NCI-H82 (cell line): Measurements from ENCODE around the gene HTT.

Experiments used
- DNase-seq: peaks from one replicate; lab custom pipeline; 2025; lab: John Stamatoyannopoulos, UW

HTT gene

DNA sequence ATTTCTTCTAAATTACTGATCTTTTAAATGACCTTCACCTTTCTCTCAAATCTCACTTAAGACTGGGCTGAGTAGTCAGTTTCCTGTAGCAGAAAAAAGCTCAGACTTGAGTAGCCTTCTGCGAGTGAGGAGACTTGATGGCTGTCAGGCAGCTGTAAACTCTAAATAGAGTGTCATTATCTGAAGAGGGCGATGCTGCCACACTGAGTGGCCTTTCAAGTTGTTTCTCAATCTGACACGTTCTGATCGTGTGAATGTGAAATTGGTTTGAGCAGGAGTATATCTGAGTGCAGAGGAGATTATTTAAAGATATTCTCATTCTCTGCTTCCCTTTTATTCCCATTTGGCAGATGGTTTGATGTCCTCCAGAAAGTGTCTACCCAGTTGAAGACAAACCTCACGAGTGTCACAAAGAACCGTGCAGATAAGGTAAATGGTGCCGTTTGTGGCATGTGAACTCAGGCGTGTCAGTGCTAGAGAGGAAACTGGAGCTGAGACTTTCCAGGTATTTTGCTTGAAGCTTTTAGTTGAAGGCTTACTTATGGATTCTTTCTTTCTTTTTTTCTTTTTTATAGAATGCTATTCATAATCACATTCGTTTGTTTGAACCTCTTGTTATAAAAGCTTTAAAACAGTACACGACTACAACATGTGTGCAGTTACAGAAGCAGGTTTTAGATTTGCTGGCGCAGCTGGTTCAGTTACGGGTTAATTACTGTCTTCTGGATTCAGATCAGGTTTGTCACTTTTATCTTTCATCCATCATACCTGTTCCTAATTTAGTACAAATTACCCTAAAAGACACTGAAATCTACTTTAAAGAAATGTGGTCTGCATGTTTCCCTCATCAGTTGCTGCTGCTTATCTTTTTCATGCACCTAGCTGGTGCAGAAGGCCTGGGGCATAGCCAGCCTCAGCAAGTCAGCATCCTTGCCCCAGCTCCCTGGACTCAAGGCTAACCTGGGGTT is 100.2 kb downstream of the HTT start:
- no peak for DNase-seq

DNA sequence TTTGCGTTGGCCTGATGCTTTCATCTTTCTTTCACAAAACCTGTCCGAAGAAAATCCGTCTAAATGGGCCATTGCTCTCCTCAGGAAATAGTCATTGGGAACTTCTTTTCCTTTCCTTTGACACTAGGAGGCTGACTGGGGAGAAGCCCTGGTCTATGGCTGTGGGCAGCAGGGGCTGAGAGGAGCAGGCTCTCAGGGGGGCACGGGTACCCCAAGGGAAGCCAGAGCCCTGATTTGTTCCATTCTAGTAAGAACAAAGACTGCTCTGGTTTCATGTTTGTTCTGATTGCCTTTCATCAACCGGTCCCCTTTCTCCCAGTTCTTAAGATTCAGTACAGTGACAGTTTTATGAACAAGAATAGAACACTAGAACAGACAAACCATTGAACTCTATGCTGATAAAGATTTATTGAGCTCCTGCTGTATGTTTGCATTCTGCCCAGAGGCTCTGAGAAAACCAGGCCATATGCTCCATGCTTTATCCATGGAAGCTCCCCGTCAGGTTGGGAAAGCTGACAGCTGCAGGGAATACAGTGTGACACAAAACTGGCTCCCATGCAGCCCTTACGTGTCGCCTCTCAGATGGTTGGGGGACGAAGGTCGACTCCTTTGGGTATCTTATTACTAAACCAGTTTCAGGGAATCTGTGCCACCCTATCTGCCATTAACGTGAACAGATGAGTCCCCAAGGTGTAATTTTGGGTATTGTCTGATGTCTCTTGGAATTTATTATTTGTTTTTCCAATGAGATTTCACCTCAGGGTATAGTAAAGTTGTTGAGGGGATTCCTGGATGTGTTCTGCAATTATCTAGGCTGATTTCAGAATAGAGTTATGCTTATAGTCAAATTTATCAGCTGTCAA is 102.1 kb downstream of the HTT start:
- DNase-seq = peak; percentile 87

DNA sequence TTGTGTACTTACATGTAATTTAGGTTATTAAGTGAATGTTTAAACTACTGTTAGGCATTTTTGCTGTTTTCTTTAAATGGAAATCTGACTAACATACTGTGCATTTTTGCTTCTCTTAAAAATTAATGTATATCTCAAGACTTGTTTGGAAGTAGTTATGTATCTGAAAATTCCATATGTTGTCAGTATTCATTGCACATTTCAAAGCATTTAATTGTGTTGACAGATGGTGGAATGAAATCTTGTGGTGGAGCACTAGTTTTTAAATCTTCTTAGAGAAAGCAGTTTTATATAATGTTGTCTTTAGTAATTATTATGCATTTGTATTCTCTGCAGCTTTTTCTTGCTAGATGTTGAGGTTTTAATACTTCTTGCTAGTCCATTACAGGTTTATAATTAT is 102.9 kb downstream of the HTT start:
- DNase-seq = no peak

DNA sequence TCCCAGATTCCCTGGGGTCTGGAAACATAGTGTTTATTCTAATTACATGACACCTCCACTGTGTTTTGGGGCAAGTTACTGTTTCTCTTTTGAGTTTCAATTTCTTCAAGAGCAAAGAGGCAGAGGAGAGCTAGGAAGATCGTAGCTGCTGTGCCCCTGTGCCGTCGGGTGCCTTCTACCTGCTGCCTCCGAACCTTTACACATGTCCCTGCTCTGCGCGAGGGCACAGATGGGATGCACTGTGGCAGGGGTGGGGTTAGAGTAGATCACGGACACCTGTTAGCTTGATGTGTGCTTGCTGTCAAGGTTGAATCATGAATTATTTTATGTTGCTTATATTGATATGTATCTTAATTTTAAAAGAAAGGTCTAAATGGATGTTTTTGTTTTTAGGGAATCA is 103.4 kb downstream of the HTT start:
- DNase-seq = peak; percentile 34

DNA sequence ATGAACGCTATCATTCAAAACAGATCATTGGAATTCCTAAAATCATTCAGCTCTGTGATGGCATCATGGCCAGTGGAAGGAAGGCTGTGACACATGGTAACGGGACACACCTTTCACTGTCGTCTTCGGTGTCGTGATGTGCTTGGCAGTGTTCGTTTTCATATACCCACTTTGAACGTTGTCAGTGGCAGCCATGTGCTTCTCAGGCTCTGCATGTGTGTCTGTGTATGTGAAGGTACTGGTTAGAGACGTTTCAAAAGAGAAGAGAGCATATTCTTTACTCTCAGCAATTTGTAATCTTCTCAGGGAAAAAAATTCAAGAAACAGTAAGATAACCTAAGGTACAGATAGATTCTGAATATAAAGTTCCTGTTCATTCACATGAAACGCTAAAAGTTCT is 103.9 kb downstream of the HTT start:
- DNase-seq = no peak

DNA sequence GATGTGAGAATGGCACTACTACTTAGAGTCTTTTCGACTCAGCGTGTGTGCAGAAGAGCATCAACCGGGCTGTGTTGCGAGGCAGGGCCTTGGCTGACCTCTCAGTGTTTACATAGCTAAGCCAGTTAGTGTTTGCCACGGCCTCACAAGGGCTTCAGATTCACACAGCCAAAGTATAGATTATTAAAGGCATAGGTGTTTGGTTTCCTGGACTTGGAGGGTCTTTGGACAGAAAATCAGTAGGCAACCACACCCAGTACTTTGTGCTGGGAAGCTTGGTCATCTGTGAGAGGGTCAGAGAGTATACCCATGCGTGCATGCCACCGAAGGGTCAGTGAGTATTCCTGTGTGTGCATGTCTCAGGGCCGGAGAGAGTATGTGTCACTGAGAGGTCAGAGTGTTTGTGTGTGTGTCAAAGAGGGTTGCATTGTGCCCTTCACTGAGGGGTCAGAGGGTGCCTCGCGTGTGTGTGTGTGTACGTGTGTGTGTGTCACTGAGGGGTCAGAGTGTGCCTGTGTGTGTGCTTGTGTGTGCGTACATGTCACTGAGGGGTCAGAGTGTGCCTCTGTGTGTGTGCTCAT is 104.7 kb downstream of the HTT start:
- peak; percentile 63 for DNase-seq

DNA sequence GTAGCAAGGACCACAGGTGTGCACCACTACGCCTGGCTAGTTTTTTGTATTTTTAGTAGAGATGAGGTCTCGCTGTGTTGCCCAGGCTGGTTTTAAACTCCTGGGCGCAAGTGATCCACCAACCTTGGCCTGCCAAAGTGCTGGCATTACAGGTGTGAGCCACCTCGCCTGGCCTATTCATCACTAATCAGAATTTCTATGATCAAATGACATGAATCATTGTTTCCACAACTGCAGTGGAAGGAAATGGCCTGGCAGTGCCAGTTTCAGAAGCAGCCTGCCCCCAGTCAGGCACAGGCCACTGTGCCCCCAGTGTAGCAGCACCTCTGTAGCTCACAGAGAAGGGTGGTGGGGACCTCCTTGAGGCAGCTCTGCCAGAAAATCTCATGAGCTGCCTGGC is 108.5 kb downstream of the HTT start:
- no peak for DNase-seq

DNA sequence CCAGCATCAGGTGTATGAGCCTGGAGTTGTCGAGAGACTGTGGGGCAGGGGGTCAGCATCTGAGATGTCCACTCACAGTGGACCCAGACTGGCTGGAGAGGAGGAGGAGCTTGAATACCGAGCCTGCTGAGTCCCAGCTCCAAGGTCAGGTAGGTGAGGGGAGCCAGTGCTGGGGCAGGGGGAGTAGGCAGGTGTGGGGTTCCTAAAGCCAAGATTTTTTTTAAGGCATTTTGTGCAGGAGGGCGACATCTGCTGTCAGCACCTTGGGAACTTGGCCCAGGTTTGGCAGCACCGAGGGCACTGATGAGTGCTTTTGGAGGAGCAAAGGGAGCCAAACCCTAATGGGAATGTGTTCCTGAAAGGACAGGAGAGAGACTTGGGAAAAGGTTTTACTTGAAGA is 110.2 kb downstream of the HTT start:
- DNase-seq = no peak

DNA sequence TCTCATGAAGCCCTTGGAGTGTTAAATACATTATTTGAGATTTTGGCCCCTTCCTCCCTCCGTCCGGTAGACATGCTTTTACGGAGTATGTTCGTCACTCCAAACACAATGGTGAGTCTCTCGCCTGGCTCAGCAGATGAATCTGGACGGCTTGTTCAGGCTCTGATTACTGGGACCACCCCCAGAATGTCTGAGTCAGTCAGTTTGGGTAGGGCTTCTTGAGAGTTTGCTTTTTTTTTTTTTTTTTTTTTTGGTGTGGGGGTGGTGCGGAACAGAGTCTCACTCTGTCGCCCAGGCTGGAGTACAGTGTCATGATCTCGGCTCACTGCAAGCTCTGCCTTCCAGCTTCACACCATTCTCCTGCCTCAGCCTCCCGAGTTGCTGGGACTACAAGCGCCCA is 112.1 kb downstream of the HTT start:
- no peak for DNase-seq

DNA sequence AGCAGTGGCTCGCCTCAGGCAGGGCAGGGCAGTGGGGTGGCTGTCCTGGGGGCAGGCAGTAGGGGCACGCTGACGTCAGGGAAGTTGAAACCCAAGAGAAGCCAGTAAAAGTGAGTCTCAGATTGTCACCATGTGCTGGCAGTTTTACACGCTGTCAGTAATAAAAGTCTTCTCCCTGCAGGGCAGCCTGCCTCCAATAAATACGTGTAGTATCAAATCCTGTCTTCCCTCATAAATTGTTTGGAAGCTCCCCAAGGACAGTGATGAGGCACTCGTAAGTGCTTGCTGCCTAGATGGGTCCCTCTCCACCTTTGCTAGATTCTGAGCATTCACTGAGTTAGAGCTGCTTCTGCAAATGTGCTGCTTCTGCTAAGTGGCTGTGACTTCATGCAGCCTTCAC is 113.6 kb downstream of the HTT start:
- DNase-seq = no peak

DNA sequence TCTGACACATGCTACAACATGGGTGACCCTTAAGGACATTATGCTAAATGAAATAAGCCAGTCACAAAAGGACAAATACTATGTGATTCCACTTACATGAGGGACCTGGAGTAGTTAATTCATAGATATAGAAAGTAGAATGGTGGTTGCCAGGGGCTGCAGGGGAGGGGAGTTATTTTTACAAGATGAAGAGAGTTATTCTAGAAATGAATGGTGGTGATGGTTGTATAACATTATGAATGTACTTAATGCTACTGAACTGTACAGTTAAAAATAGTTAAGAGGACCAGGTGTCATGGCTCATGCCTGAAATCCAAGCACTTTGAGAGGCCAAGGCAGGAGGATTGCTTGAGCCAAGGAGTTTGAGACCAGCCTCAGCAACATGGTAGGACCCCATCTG is 115.0 kb downstream of the HTT start:
- no peak for DNase-seq

DNA sequence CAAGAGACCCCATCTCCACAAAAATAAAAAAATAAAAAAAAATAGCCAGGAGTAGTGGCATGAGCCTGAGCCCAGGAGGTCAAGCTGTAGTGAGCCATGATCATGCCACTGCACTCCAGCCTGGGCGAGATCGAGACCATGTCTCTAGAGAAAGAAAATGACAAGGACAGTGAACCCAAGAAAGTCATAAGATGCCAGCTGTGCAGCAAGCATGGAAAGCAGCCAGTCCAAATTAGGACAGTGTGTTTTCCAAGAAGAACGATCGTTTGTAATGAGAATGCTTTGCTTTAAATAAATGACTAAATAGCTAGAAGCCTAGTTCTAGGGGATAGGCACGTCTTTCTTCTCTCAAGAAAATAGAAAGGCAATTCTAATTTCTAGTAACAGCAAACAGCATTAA is 116.1 kb downstream of the HTT start:
- no peak for DNase-seq

DNA sequence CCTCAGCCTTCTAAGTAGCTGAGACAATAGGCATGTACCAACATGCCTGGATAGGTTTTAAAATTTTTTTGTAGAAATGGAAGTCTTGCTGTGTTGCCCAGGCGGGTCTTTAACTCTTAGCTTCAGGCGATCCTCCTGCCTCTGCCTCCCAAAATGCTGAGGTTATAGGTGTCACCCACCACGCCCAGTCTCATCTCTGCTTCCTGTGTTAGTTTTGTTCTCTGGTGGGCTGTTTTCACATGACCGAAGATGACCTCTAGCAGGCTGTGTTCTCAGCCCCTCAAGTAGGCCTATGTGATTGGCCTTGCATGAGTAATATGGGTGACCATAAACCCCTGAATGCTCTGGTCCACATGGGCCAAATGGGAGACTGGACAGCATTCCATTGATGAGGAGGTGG is 117.7 kb downstream of the HTT start:
- no peak for DNase-seq

DNA sequence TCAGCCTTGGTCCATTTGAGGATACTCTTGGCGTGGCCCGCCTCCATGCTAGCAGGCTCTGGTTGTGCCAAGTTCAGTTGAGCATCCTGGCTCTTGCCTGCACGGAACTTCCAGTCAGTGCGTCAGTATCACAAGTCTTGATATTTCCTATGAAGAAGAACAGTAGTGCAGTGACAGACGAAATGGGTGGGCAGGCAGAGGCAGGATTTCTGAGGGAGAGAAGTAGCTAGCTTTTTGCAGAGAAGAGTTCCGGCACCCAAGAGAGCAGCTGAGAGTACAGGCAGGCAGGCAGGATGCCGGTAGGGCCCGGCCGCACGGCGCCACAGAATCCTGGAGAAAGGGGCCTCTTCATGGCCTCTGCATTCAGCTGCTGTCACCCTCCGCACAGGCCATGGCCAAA is 118.3 kb downstream of the HTT start:
- no peak for DNase-seq

DNA sequence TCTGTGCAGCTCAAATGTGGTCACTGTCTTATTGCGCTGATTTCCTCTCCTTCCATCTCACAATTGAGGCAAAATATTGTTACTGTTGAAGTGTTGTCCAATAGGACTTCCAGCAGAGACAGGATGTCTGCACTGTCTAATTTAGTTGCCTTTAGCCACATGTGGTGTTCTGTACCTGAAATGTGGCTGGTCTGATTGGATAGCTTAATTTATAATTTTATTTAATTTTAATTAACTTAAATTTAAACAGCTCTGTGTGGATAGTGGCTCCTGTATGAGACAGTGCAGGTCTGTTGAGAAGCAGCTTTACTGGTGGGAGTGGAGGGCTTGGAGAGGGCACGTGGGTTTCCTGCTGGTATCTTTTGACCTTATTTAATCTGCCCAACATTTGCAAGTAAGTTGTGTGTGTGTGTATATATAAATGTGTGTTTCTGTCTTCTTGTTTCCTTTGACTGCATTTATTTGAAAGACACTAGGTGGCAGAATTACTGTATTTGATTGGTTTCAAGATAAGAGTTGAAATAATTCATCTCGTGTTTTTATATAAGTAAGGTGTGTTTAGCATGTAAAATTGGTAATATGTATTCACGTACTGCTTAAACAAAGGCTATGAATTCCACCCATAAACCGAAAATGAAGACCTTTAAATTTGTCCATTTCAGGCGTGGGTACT is 119.2 kb downstream of the HTT start:
- no peak for DNase-seq

DNA sequence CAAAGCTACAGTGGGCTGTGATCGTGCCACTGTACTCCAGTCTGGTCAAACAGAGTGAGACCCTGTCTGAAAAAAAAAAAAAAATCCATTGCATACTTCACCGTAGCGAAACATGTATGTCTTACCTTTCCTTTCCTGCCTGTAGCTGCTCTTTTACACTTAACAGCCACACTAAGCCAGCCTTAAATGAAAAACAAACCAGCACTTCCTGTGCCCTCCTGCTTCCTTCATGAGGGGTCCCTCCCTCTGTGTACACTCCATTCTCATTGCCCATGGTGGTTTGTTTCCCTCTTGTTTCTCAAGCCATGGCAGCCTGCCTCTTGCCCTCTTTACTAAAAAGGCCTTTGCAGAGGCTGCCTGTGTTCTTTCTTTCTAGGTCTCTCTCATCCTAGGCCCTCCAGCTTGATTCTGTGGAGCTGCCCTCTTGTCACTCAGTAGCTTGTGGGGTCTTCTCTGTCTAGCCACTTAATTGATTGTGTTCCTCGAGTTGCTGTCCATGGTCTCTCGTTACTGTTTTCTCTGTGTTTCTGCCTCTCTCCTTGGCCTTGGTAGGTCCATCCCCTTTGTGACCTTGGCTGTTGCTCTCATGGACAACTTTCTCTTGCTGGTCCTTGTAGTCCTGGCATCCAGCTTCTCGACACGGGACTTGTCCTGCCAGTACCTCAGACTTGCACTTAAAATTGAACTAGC is 122.3 kb downstream of the HTT start:
- DNase-seq = no peak

DNA sequence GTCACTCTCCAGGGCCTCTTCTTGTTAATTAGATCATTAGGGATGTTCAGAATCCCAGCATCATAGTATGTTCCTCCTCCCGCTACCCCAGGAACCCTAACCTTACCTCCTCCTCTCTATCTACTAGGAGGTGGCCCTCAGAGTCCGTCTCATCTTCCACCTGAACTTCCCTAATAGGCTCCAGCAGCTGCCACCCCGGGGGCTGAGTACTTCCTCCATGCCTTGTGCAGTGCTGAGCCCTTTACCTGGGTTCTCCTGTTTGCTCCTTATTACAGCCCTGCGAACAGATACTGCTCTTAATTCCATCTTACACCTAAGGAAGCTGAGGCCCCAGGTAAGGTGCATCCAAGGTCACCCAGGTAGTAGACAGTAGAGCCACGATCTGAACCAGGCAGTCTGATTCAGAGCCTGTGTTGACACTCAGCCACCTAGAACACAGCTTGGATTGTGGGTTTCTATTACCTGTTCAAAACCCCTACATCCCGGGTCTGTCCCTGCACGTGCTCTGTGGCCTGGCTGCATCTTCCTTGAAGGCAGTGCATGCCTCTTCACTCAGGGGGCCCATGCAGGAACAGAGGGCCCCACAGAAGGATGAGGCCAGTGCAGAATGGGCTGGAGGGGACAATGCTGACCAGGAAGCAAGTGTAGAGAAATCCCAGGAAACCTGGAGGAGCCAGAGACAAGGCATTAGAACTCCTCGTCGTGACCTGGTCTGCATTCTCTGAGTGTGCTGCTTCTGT is 123.1 kb downstream of the HTT start:
- DNase-seq = no peak

DNA sequence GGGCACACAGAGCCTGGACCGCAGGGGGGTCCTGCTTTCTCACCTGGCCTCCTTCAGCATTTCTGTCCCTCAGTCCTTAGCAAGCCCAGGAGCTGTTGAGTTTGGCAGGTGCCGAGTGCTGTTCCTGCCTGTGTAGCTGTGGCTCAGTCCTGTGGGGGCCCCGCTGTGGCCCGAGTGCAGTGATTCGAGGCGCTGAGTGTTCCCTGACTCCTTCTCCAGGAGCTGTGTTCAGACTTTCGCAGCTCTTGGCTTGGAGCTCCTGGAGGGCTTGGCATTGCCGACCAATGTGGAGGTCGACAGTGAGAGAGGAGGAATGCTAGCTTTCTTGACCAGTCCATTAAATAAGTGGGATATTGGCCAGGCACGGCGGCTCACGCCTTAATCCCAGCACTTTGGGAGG is 124.4 kb downstream of the HTT start:
- no peak for DNase-seq

DNA sequence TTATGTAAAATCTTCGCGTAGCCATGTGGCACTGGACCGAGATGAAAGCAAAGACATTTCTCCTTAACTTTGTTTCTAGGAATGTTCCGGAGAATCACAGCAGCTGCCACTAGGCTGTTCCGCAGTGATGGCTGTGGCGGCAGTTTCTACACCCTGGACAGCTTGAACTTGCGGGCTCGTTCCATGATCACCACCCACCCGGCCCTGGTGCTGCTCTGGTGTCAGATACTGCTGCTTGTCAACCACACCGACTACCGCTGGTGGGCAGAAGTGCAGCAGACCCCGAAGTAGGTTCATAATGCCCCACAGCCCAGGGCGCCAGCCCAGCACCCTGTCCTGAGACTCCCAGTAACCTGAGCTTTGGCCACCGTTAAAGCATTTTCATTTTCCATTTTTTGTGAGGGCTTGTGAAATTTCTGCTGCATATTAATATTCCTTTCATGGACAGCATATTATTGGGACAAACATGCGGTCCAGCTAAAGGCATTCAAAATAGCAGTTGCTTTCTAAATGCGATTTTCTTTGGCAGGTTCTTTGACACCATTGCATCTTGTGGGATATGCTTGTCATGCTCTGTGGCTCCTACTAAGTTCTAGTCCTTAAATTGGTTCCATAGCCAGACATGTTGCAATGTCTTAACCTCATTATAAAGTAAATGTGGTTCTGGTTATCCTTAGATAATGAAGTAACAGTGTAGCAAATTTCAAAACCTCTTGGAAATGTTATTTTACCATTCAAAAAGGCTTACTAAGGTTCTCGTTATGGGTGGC is 125.4 kb downstream of the HTT start:
- no peak for DNase-seq
